Activated CD4-positive, alpha-beta T cell treated with anti-CD3 and anti-CD28 coated beads, Interleukin-2, Interleukin-4, amounts not matched to agents 100 ng/mL and 50 ng/mL, durations not matched to agents 16 hours and 8 hours (primary cell): ENCODE data around the gene BRSK1.
"Not testable (repeated sequence)": the region's sequence is repeated elsewhere in the genome, so short reads cannot be mapped to it uniquely, and the experiment has no call there.

Source experiments
- DNase-seq: peaks from one replicate; pipeline ENCODE4 v3.0.0-alpha.2; 2020; ENCODE audit warnings: low spot score

The BRSK1 gene

DNA sequence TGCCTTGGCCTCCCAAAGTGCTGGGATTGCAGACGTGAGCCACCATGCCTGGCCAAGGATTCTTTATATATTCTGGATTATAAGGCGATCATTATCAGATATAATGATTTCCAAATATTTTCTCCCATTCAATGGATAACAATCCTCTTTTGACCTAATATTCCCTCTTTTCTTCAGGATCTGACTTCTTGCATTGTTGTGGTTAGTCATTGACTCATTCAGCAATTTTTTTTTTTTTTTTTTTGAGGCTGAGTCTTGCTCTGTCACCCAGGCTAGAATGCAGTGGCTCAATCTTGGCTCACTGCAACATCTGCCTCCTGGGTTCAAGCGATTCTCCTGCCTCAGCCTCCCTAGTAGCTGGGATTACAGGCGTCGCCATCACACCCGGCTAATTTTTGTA is 46.0 kb downstream of the BRSK1 start:
- not testable (repeated sequence) for DNase-seq

DNA sequence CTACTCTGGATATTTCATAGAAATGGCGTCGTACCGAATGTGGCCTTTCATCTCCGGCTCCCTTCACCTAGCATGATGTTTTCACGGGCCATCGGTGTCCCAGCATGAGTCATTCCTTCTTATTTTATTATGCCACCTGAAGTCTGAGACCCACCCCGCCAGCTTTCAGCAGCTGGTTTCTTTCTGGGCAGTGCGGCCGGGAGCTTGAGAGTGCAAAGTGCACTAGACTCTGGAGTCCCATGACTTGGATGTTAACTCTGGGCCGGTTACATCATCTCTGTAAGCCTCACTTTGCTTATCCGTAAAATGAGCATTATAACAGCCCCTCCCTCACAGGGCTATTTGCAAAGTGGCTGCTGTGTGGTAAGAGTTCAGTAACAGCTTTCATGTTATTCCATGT is 50.1 kb downstream of the BRSK1 start:
- no peak for DNase-seq

DNA sequence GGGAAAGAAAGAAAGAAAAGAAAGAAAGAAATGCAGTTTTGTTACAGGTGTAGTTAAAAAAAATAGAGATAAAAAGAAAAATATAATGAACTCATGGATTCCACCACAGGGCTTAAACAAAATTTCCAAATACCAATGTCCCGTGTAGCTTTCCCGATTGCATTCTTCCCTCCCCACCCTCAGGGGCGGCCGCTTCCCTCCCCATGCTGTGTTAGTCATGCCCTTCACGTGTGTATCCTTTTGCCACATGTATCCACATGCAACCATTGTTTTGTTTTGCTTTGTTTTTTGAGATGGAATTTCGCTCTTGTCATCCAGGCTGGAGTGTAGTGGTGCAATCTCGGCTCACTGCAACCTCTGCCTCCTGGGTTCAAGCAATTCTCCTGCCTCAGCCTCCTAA is 52.3 kb downstream of the BRSK1 start:
- DNase-seq = no peak

- DNase-seq = peak; percentile 100
These were observed 55.5 kb downstream of the BRSK1 start, which contains the start of gene KMT5C for GRCh38 chr19:55339105-55339888. Gene KMT5C, plus strand, starts transcription at chr19:55339876. Its CDS starts 2,061 bp downstream, at chr19:55341937.

GRCh38 chr19:55339889-55340783 is 56.3 kb downstream of the BRSK1 start:
- DNase-seq = no peak

- DNase-seq = no peak
These were observed 57.0 kb downstream of the BRSK1 start for GRCh38 chr19:55340784-55341147.

DNA sequence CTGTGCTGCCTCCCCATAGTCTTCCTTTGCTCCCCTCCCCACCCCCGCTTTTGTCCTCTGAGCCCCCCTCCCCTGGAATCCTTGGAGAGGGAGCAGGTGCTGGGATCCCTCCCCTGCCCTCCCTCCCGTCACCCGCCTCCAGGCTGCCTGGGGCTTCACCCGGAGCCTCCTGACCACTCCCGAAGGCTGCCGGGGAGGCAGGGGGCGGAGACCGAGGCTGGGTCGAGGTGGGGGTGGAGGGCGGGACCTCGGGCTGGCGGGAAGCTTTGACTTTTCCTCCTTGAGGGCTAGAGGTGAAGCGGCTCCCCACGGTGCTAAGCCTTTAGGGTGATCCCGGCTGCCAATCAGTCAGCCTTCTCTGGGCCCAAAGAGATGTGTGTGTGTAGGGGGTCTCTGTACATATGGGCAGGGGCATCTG is 57.4 kb downstream of the BRSK1 start:
- peak; percentile 56 for DNase-seq

DNA sequence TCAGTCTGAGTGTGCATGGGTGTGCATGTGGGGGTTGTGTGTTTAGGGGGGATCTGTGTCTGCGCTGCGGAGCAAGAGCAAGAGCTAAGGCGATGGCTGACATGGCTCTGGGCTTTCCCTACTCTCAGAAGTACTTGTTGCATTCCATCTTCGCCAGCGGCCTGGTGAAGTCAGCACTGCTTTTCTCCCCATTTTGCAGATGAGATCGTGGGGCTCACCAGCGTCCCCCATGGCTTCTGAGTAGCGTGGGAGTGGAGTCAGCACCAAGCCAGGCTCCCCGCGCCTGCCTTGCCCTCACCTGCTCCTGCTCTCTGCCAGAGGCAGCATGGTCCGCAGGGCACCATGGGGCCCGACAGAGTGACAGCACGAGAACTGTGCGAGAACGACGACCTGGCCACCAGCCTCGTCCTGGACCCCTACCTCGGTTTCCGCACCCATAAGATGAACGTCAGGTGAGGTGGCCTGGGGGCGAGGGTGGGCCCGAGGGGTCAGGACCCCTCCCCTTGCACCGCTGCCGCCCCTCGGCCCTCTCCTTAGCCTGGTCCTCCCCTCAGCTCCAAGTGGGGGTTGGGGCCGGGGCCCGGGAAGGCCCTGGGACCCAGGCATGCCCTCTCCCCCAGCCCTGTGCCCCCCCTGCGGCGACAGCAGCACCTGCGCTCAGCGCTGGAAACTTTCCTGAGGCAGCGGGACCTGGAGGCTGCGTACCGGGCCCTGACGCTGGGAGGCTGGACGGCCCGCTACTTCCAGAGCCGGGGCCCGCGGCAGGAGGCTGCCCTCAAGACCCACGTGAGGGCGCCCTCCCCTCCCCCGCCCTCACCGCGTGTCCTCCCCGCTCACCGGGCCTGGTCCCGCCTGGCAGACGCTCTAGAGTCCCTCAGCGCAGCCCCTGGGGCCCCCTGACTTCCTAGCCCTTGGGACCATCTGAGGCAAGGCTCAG is 58.1 kb downstream of the BRSK1 start:
- no peak for DNase-seq

DNA sequence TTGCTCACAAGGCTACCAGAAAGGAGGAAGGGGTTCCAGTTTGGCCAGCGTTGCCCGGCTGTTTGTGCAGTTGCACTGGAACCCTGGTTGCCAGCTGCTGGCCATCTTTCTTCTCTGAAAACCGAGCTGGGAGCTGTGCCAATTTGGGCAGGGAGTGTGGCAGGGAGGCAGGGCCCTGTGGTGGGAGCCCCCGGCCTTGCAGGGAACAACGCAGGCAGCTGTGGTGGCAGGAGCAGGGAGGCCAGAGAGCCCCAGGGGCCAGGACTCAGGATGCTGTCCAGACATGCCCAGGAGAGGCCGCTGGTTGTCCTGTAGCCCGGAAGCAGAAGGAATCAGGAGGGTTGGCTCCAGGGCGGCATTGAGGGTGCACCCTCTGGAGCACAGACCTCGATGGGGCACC is 60.6 kb downstream of the BRSK1 start:
- no peak for DNase-seq

GRCh38 chr19:55345101-55345817 is 61.5 kb downstream of the BRSK1 start:
- DNase-seq = no peak

- DNase-seq = no peak
These were observed 62.3 kb downstream of the BRSK1 start for GRCh38 chr19:55345818-55346724.

DNA sequence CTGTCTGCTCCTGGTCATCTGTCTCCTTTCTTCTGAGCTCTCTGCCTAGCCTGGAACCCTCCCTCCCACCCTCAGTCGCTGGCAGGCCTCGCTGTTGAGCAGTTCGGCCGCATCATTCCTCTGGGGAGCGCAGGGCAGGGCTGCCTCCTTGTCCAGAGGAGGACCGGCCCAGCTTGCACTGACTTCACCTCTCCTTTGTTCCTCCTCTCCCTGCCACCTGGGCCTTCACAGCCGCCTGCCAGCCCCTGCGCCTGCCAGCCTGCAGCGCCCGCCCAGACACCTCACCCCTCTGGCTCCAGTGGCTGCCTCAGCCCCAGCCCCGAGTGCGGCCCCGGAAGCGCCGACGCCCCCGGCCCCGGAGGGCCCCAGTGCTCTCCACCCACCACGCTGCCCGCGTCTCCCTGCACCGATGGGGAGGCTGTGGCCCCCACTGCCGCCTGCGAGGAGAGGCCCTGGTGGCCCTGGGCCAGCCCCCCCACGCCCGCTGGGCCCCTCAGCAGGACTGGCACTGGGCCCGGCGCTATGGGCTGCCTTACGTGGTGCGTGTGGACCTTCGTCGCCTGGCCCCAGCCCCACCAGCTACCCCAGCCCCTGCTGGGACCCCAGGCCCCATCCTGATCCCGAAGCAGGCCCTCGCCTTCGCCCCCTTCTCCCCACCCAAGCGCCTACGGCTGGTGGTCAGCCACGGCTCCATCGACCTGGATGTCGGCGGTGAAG is 63.1 kb downstream of the BRSK1 start:
- no peak for DNase-seq

DNA sequence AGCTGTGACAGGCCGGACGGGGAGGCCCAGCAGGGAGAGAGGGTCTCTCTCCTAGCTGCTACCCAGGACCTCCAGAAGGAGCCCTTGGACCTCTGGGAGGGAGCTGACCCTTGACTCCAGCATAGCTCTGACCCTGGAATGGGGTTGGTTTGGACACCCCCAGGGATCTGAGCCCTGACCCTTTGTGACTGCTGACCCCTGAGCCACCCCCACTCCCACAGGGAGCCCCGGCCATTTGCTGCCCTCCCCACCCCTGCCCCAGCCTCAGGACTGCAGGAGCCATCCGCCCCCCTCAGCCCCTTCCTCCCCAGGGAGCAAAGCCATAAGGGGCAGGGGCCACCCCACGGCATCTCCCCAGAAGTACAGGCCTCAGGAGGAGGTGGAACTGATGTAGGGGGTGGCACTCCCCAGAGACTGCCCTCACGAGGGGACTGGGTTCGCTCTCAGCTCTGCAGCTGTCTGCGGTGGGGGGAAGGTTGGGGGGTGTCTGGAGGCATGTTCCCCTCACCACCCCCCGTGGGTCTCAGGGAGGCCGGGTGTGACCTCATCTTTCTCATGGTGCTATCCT is 63.7 kb downstream of the BRSK1 start:
- no peak for DNase-seq

DNA sequence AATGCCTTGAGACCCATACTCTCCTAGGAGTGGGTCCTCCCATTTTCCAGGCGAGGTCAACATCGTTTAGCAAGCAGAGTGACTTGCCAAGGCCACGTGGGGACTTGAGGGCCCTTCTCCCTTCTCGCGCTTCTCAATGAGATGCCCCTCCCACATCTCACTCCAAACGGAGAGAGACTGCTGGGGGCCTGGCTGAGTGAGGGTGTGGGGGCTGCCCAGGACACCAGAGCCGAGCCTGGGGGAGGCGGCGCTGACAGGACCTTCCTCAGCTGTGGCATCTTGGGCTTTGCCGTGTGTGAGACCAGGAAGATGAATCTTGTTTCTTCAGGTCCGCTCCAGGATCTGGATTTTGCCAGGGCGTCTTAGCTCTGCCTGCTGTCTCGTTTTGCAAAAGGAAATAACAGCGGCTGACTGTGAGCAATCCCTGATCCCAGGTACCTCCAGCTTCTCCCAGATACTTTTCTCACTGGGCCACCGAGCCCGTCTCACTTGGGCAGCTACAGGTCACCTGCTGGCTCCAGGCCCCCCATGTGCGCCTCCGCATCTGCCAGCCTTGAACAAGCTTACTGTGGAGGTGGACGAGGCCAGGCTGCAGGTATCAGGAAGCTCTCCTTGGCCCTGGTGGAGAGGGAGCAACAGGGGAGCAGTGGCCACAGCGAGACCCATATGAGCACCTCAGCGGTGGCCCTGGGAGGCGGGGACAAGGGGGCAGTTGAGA is 64.7 kb downstream of the BRSK1 start:
- no peak for DNase-seq

DNA sequence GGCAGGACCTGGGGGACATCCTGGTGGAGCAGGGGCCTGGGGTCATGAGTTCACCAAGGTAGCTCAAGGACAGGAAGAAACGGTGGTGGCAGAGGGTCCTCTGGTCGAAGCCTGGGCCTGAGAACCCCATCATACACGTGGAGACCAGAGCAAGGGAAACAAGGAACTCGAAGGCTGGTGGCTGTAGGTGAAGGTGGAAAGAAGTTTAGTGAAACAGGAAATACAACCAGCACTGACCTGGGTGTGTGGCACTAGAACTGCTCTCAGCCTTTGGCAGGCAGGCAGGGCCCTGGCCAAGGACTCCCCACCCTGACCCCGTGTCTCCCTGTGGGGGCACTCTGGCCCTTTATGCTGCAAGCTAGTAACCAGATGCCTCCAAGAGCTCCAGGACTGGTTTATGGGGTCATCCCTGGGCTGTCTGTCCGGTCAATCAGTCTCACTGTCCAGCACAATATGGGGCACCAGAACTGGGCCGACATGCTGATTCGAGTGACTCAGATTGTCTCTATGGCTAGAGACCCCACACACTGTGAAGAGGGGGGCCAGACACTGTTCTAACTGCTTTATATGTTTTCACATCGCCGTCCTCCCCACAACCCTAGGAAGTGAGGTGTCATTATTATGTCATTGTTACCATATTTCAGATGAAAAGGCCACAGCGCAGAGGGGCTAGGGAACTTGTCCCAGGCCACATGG is 67.0 kb downstream of the BRSK1 start:
- DNase-seq = no peak

DNA sequence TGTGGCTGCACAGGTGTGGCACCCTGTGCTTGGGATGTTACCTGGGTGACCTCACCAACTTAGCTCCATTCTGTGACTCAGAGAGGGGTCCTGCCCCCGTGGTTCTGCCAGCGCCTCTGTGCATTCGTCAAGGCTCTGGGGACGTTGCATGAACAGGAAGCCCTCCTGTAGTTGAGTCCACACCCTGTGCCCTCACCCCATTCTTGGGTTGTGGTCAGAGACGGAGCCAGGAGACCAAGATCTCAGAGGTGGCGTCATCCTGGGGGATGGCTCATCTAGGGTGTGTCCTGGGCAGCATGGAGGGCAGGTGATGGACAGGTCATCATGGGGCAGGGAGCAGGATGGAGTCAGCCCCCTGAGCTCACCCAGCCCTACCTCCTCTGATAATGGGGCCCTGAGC is 68.2 kb downstream of the BRSK1 start:
- DNase-seq = no peak

GRCh38 chr19:55352549-55353145 is 68.8 kb downstream of the BRSK1 start:
- no peak for DNase-seq
